ENCODE results near the gene PDP2. TPM values are rescaled to one million over a fixed set of nuclear protein-coding genes. Genes with fewer than 3 reads are reported as not detected.

Gene PDP2
- total RNA-seq, 1 experiment from 2014 or later, result 28.4 TPM

DNA sequence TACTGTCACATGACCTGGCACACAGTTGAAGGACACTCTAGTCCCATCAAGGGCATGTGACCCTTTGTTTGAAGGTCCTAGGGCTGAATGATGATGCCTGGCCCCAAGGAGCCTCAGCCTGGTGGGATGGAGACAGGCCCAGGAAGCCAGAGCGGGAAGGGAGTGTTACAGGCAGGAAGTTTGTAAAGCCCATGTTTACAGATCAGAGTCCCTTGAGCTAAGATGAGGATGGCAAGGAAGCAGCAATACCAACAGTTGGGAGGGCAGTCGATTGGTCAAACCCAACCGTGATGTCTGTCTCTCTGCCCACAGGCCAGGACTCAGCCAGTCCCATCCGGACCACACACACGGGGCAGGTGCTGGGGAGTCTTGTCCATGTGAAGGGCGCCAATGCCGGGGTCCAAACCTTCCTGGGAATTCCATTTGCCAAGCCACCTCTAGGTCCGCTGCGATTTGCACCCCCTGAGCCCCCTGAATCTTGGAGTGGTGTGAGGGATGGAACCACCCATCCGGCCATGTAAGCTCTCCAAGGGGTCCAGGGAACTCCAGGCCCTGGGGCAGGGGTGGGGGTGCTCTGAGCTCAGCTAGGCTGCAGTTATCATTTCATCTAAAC, 57.5 kb downstream of the PDP2 start:
- Mint-ChIP-seq H3K27ac (no peak overlapping the region), H3K4me3 (no peak overlapping the region), H3K36me3 (peaks cover 15% of the 10 kb centered on the region), H3K9me3 (no peaks in the 10 kb centered on the region), H3K4me1 (peaks cover 29% of the 10 kb centered on the region), H3K27me3 (ENCODE audit: low read depth) (peaks cover 13% of the 10 kb centered on the region)
- POLR2A ChIA-PET, result no interaction called here
- TF ChIP-seq, protein P1, sequence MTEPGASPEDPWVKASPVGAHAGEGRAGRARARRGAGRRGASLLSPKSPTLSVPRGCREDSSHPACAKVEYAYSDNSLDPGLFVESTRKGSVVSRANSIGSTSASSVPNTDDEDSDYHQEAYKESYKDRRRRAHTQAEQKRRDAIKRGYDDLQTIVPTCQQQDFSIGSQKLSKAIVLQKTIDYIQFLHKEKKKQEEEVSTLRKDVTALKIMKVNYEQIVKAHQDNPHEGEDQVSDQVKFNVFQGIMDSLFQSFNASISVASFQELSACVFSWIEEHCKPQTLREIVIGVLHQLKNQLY (CRISPR knock-in tag; IDR thresholded peaks at IDR 0.05), result no peak
- TF ChIP-seq, protein P2, sequence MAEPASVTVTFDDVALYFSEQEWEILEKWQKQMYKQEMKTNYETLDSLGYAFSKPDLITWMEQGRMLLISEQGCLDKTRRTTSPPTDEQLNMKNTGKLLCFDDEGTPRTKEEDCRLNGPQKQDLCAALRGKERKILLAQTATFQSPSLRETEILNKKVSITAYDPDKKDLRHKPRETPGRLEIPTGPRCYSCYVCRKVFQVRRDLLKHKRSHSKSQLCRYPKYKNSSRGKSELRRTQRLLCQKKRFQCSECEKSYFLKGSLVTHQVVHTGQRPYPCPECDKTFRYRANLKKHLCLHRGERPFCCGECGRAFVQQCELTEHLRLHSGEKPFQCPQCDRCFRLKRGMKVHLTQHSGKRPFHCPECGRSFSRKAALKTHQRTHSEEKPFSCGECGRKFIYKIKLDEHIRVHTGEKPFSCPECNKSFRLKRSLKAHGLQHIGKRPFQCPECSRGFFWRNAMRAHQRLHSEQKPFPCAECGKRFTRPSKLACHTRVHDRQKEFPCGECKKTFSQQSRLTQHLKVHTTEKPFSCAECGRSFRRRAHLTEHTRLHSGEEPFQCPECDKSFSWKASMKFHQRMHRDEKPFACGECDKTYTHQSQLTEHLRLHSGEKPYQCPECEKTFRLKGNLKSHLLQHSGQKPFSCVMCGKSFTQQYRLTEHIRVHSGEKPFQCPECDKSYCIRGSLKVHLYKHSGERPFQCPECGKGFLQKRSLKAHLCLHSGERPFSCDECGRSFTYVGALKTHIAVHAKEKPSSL (CRISPR knock-in tag; conservative IDR thresholded peaks at IDR 0.05), result no peak
- TF ChIP-seq MXD4 (CRISPR knock-in tag; IDR thresholded peaks at IDR 0.05; ENCODE audit: borderline replicate concordance) (no peak), TP53 (CRISPR knock-in tag; IDR thresholded peaks at IDR 0.05) (no peak), NR2C2 (CRISPR knock-in tag; IDR thresholded peaks at IDR 0.05) (no peak), JAZF1 (CRISPR knock-in tag; IDR thresholded peaks at IDR 0.05) (no peak)
- TF ChIP-seq, protein P3, sequence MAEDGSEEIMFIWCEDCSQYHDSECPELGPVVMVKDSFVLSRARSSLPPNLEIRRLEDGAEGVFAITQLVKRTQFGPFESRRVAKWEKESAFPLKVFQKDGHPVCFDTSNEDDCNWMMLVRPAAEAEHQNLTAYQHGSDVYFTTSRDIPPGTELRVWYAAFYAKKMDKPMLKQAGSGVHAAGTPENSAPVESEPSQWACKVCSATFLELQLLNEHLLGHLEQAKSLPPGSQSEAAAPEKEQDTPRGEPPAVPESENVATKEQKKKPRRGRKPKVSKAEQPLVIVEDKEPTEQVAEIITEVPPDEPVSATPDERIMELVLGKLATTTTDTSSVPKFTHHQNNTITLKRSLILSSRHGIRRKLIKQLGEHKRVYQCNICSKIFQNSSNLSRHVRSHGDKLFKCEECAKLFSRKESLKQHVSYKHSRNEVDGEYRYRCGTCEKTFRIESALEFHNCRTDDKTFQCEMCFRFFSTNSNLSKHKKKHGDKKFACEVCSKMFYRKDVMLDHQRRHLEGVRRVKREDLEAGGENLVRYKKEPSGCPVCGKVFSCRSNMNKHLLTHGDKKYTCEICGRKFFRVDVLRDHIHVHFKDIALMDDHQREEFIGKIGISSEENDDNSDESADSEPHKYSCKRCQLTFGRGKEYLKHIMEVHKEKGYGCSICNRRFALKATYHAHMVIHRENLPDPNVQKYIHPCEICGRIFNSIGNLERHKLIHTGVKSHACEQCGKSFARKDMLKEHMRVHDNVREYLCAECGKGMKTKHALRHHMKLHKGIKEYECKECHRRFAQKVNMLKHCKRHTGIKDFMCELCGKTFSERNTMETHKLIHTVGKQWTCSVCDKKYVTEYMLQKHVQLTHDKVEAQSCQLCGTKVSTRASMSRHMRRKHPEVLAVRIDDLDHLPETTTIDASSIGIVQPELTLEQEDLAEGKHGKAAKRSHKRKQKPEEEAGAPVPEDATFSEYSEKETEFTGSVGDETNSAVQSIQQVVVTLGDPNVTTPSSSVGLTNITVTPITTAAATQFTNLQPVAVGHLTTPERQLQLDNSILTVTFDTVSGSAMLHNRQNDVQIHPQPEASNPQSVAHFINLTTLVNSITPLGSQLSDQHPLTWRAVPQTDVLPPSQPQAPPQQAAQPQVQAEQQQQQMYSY (CRISPR knock-in tag; IDR thresholded peaks at IDR 0.05), result no peak
- DNase-seq (ENCODE audit: low spot score), result no peak
- CTCF ChIA-PET, result interaction anchor here (1.6 kb wide), 1 partner anchor 217 kb away, joined by 4 read pairs; no protein-coding TSS in a partner anchor
- no peak for ATAC-seq

DNA sequence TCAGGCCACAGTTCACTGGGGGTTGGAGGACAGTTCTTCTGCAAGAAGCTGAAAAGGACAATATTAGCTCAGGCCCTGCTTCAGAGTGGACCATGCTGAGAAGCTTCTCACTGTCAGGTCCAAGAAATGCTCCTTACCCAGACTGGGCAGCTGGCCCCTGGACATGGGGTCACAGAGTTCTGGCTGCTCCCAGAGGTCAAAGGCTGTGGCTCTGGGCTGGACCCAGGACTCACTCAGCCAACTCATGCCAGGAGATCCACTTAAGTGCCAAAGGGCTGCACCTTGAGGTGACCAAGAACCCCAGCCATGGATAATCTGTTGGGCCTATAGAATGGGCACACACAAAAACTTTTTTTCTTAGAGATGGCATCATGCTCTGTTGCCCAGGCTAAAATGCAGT, 59.1 kb downstream of the PDP2 start:
- DNase-seq (ENCODE audit: low spot score) (no peak), ATAC-seq (no peak)
- Mint-ChIP-seq H3K27me3 (ENCODE audit: low read depth) (peaks cover 12% of the 10 kb centered on the region; the same call in 1 of the 2 replicates), H3K4me3 (no peak overlapping the region), H3K36me3 (peaks cover 18% of the 10 kb centered on the region), H3K9me3 (no peaks in the 10 kb centered on the region), H3K4me1 (peaks cover 15% of the 10 kb centered on the region), H3K27ac (no peak overlapping the region)
- TF ChIP-seq ZNF263 (CRISPR knock-in tag; IDR thresholded peaks at IDR 0.05; ENCODE audit: low read depth), result no peak
- no peak for TF ChIP-seq TP53 (CRISPR knock-in tag; IDR thresholded peaks at IDR 0.05)
- TF ChIP-seq RELA (CRISPR knock-in tag; IDR thresholded peaks at IDR 0.05; ENCODE audit: borderline replicate concordance), result no peak
- no peak for TF ChIP-seq ZBTB21 (CRISPR knock-in tag; IDR thresholded peaks at IDR 0.05; ENCODE audit: borderline replicate concordance)
- TF ChIP-seq, protein P4, sequence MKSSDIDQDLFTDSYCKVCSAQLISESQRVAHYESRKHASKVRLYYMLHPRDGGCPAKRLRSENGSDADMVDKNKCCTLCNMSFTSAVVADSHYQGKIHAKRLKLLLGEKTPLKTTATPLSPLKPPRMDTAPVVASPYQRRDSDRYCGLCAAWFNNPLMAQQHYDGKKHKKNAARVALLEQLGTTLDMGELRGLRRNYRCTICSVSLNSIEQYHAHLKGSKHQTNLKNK (CRISPR knock-in tag; IDR thresholded peaks at IDR 0.05), result no peak
- TF ChIP-seq, protein P5, sequence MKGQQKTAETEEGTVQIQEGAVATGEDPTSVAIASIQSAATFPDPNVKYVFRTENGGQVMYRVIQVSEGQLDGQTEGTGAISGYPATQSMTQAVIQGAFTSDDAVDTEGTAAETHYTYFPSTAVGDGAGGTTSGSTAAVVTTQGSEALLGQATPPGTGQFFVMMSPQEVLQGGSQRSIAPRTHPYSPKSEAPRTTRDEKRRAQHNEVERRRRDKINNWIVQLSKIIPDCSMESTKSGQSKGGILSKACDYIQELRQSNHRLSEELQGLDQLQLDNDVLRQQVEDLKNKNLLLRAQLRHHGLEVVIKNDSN (CRISPR knock-in tag; IDR thresholded peaks at IDR 0.05), result no peak
- no peak for TF ChIP-seq ZNF121 (CRISPR knock-in tag; IDR thresholded peaks at IDR 0.05)
- ChIA-PET POLR2A (no interaction called here), CTCF (no interaction called here)

DNA sequence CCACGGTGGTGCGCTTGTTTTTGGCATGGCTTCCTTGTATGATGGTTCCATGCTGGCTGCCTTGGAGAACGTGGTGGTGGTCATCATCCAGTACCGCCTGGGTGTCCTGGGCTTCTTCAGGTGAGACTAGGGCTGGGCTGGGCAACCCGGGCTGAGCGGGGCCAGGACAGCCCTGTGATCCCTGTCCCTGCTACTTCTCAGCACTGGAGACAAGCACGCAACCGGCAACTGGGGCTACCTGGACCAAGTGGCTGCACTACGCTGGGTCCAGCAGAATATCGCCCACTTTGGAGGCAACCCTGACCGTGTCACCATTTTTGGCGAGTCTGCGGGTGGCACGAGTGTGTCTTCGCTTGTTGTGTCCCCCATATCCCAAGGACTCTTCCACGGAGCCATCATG, 59.9 kb downstream of the PDP2 start:
- no peak for DNase-seq (ENCODE audit: low spot score)
- H3K4me1 Mint-ChIP-seq, result peaks cover 12% of the 10 kb centered on the region

More for the DNA sequence above, 59.9 kb downstream of the PDP2 start:
- Mint-ChIP-seq H3K4me3 (no peak overlapping the region), H3K27ac (no peak overlapping the region), H3K27me3 (ENCODE audit: low read depth) (peaks cover 4% of the 10 kb centered on the region; the same call in 1 of the 2 replicates), H3K9me3 (no peaks in the 10 kb centered on the region), H3K36me3 (peaks cover 18% of the 10 kb centered on the region)
- ChIA-PET POLR2A (no interaction called here), CTCF (no interaction called here)
- ATAC-seq, result no peak
- no peak for TF ChIP-seq NFYB (CRISPR knock-in tag; conservative IDR thresholded peaks at IDR 0.05; ENCODE audit: low read depth)
- TF ChIP-seq, protein P6, sequence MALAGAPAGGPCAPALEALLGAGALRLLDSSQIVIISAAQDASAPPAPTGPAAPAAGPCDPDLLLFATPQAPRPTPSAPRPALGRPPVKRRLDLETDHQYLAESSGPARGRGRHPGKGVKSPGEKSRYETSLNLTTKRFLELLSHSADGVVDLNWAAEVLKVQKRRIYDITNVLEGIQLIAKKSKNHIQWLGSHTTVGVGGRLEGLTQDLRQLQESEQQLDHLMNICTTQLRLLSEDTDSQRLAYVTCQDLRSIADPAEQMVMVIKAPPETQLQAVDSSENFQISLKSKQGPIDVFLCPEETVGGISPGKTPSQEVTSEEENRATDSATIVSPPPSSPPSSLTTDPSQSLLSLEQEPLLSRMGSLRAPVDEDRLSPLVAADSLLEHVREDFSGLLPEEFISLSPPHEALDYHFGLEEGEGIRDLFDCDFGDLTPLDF (CRISPR knock-in tag; IDR thresholded peaks at IDR 0.05), result no peak
- no peak for TF ChIP-seq FOXJ3 (CRISPR knock-in tag; IDR thresholded peaks at IDR 0.05; ENCODE audit: borderline replicate concordance)

All from WTC11 (cell line).